ENCODE results near the gene CHD2.

DNA sequence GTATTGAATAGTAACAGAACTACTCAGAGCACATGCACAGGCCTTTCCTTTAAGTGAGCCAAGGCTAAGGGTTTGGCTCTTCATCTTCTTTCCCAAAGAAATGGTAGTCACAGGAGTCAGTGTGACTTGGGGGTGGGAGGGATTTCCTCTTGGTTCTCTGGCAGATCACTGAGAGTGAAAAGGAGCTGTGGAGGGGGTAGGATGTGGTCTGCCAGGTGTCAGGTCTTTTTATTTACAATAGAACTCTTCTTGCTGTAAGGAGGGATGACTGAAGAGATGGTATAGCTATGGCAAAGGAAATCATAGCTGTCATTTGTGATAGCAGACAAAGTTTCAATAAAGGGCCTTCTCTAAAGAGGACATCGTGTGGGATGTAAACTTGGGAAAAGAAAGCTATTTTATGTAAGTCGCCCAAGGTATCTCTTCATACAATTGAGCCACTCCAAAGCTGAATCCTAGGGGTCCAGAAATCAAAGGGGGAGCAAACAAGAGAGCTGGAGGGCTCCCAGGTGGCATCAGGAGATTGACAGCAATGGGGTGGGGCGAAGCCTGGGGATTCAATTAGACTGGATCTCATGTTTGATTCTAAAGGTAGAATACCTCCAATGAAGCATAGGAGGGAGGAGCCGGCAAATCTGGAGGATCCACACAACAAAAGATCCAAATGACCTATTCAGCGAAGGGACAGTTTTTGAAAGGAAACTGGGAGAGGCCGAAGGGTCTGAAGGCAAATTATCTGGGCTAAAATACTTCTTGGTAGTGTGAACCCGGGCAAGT lies 20.0 kb upstream of the CHD2 start:
- TF ChIP-seq, protein P1, sequence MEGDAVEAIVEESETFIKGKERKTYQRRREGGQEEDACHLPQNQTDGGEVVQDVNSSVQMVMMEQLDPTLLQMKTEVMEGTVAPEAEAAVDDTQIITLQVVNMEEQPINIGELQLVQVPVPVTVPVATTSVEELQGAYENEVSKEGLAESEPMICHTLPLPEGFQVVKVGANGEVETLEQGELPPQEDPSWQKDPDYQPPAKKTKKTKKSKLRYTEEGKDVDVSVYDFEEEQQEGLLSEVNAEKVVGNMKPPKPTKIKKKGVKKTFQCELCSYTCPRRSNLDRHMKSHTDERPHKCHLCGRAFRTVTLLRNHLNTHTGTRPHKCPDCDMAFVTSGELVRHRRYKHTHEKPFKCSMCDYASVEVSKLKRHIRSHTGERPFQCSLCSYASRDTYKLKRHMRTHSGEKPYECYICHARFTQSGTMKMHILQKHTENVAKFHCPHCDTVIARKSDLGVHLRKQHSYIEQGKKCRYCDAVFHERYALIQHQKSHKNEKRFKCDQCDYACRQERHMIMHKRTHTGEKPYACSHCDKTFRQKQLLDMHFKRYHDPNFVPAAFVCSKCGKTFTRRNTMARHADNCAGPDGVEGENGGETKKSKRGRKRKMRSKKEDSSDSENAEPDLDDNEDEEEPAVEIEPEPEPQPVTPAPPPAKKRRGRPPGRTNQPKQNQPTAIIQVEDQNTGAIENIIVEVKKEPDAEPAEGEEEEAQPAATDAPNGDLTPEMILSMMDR (IDR thresholded peaks at IDR 0.05) = no peak
- TF ChIP-seq, protein P2, sequence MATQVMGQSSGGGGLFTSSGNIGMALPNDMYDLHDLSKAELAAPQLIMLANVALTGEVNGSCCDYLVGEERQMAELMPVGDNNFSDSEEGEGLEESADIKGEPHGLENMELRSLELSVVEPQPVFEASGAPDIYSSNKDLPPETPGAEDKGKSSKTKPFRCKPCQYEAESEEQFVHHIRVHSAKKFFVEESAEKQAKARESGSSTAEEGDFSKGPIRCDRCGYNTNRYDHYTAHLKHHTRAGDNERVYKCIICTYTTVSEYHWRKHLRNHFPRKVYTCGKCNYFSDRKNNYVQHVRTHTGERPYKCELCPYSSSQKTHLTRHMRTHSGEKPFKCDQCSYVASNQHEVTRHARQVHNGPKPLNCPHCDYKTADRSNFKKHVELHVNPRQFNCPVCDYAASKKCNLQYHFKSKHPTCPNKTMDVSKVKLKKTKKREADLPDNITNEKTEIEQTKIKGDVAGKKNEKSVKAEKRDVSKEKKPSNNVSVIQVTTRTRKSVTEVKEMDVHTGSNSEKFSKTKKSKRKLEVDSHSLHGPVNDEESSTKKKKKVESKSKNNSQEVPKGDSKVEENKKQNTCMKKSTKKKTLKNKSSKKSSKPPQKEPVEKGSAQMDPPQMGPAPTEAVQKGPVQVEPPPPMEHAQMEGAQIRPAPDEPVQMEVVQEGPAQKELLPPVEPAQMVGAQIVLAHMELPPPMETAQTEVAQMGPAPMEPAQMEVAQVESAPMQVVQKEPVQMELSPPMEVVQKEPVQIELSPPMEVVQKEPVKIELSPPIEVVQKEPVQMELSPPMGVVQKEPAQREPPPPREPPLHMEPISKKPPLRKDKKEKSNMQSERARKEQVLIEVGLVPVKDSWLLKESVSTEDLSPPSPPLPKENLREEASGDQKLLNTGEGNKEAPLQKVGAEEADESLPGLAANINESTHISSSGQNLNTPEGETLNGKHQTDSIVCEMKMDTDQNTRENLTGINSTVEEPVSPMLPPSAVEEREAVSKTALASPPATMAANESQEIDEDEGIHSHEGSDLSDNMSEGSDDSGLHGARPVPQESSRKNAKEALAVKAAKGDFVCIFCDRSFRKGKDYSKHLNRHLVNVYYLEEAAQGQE (IDR thresholded peaks at IDR 0.05; ENCODE audit: insufficient read depth in 1 of 2, low read depth in 2 of 2, low read length in 1 of 2) = no peak
- TF ChIP-seq SIN3A (IDR thresholded peaks at IDR 0.05; ENCODE audit: borderline replicate concordance, insufficient read depth, low read depth, low read length) (no peak), POLR2AphosphoS5 (IDR thresholded peaks at IDR 0.05; ENCODE audit: low read depth, low read length) (no peak), TCF7L2 (IDR thresholded peaks at IDR 0.05; ENCODE audit: low read depth, low read length) (no peak)
